Epidermal melanocyte (primary cell): ENCODE data around the gene COPS8.

Experiments used
- DNase-seq: peaks from one replicate; pipeline ENCODE4 v3.0.0; 2011; ENCODE audit warnings: low spot score; ENCODE audit not compliant: insufficient read length

Gene COPS8

DNA sequence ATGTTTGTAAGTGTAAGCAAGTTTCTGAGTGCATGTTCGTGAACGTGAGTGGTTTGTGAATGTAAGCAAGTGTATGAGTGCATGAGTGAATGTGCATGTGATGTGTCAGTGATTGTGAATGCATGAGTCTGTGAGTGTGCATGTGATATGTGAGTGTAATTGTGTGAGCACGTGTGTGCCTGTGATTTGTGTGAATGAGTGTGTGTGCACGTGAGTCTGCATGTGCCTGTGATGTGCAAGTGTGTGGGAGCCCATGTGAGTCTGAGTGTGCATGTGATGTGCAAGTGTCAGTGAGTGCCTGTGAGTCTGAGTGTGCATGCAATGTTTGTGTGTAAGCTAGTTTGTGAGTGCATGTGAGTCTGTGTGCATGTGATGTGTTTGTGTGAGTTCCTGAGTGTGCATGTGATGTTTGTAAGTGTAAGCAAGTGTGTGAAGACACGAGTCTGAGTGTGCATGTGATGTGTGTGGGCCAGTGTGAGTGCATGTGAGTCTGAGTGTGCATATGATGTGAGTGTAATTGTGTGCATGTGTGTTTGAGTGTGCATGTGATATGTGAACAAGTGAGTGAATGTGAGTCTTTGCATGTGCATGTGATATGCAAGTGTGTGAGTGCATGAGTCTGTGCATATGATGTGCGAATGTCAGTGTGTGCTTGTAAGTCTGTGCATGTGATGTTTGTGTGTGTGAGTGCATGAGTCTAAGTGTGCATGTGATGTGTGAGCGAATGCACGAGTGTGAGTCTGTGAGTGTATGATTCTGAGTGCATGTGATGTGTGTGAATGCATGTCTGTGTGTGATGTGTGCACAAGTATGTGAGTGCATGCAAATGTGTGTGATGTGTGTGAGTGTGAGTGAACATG is 45.1 kb downstream of the COPS8 start:
- no peak for DNase-seq

DNA sequence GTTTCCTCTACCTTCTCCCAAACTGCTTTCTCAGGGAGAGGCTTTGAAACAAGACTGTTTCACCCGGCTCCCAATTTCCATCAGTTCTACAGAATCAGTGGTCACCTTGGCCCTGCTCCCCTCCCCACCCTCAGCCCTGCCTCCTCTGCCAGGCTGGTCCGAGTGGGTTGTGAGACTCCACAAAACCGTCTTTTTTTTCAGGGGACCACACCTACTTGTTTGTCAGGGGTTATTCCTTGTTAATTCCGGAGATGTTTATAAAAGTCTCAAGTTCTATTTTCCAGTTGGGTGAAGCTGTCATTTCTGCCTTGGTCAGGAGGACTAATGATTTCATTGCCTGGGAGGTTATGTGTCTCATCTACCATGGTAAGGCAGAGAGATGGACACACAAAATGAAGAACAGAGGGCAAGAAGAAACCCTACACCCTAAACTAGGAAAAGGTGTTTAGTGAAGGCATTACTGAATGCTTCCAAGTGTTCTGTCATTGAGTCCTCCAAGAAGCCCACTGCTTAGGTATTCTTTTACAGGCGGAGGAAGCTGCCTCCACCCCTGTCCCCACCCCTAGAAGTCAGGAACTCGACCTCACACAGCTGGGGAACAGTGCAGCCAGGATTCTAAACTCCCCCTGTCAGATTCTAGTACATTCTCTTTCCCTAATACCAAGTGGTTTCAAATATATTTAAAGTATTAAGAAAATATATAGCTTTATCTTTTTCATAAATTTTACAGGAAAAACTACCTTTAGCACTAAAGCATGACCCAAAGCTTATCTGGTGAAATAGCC is 46.3 kb downstream of the COPS8 start:
- DNase-seq = no peak

DNA sequence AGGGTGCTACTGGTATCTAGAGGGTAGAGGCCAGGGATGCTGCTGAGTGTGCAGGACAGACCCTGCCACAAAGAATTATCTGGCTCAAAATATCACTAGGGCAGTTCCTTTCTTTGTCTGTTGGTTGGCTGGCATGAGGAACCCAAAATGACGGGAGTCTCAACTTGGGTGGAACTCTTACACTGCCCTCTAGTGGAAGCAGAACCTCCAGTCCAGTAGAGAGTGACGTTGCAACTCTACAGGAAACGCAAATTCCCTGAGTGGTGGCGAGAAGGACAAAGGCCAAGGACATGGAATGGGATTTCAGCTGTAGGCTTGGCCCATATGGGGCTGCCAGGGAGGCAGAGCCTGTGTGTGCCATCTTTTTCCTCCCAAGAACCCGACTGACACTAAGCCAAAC is 47.1 kb downstream of the COPS8 start:
- DNase-seq = no peak

DNA sequence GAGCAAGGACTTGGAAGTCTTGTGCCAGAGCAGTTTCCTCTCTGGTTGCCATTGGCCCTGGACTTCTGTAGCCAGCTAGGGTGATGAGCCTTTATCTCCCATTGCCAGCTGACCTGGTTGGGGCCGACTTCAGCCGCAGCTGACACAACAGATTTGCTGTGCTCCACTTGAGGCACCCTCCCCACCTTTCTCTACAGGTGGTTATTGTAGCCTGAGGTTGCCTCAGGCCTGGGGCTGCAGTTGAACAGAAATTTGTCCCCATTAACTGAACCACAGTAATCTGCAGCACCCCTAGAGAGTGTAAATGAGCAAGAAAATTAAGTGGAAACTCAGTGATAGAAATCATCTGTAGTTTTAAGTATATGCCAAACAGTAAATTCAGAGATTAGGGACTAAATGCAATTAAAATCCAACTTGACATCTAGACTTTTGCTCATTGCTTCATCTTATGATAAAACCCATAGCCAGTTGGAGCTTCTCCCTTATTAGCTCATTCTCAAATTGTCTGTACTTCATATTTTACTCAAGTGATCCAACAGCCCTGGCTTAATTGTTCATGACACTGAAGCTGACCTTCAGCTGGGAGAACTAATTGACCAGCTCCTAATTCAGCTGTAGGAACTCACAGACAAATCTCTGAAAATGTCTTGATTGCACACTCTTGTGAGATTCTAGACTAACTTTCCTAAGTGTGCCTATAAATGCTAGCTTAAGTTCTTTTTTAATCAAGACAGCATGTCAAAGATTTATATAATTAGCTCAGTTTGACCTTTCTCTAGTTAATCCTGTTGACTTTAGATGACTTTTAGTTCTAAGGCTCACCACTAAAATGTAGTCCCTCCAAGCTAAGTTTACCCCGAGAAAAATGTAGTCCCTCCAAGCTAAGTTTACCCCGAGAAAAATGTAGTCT is 48.9 kb downstream of the COPS8 start:
- no peak for DNase-seq

DNA sequence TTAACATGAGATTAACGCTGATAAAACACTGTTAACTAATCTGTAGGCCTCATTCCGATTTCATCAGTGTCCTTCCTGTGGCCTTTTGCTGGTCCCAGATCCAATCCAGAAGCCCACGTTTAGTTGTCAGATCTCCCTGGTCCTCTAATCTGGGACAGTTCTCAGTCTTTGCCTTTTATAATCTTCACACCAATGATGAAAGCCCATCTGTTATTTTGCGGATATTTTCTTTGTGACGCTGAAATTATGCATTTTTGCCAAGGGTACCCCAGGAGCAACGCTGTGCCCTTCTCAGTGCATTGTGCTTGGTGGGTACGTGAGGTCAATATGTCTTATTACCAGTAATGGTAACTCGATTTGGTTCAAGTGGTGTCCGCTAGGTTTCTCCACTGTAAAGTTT is 51.1 kb downstream of the COPS8 start:
- no peak for DNase-seq

DNA sequence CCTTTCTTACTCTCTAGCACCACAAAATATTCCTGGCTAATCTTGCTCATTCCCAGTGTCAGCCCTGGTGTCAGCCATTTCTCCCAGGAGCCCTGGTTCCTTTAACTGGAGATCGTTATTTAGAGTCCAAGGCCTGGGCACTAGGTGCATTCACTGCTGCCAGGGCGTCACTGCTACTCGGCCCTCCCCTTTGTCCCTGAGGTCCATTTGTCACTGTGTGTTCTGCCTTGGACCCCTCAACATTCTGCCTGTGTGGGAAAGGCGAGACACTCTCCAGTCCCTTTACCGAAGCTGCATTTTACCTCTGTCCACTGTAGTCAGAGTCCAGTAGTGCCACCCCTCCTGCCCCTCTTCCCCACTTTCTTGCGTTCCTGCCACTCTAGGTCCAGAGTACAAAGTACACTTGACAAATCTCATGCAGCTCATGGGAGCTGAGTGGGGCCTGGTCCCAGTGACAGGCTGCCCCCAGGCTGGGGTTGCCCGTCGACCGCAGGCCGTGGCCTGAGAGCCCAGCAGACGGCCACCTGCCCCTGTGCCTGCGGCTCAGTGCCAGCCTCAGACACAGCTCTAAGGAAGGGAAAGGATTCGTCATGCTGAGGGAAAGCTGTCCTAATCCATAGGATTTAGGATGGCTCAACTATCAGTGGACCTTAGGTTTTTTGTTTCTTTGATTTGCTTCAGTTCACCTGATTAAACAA is 52.1 kb downstream of the COPS8 start:
- no peak for DNase-seq

DNA sequence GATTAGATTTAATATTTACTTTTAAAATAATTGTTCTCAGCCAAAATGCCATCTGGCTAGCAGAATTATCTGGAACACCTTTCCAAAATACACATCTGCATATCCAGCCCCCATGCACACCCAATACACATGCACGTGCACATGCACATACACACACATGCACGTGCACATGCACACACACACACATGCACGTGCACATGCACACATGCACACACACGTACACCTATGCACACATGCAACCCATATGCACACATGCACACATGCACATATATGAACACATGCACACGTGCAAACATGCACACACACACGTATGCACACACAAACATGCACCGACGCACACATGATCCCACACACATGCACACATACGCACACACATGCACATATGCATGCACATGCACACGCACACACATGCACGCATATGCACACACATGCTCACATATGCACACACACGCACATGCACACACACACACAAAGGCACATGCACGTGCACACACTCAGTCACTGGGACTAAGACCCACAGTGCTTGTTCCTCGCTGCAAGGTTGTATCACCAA is 53.5 kb downstream of the COPS8 start:
- DNase-seq = no peak

DNA sequence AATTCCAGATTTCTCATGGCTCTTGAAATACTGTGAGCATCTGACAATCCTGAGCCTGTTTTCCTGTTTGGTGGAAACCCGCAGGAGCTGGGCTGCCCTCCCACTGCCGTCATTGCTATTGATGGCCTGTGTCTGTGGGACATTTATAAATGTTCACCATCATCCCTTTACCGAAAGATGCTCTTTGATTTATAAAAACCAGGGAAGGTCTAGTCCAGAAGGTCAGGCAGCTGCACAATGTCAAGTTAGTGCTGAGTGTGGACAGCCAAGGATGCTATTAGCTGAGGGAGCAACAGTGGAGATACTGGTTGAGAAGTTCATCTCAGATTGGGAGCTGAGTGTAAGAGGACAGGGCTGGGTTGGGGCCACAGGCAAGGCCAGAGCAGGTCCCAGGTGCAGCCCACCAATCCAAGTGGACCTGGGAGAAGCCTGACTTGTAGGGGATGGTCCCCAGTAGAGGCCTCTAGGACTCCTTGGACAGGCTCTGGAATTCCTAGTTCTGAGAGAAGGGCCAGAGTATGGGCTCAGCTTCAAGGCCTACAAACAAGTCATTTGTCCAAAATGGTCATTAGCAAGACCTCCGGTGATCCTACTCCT is 55.1 kb downstream of the COPS8 start:
- no peak for DNase-seq

DNA sequence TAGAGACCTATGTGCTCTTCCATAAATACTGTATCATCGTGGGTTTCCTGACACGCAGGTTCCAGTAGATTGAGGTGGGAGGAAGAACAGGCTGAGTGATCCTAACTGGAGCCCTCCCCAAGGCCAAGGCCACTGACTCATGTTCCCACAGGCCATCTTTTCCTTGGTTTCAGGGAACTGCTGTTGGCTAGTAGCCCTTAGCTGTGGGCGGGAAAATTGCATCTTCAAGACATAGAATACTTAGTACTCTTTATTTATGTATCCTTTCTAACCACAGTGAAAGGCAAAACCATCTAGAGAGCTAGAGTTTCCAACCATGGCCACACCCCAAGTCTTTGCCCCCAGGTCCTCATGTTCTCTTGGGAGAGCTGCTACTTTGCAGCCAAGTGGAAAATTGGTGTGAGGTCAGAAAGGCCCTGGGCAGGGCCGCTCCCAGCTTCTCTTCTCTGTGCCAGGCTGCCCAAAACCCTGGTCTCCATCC is 55.9 kb downstream of the COPS8 start:
- DNase-seq = no peak

DNA sequence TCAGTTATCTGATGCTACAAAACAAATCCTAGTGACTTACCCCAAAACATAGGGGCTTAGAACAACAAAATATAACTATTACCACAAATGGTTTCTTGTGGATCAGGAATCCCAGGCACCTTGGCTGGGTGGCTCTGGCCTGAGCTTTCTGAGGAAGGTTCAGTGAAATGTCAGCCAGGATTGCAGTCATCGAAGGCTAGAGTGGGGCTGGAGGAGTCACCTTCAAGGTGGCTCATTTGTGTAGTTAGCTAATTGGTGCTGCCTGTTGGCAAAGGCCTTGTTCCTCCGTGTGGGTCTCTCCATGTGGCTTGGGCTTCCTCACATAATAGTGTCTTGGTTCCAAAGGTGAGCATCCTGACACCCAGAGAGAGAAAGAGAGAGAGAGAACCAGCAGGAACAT is 57.4 kb downstream of the COPS8 start:
- no peak for DNase-seq

DNA sequence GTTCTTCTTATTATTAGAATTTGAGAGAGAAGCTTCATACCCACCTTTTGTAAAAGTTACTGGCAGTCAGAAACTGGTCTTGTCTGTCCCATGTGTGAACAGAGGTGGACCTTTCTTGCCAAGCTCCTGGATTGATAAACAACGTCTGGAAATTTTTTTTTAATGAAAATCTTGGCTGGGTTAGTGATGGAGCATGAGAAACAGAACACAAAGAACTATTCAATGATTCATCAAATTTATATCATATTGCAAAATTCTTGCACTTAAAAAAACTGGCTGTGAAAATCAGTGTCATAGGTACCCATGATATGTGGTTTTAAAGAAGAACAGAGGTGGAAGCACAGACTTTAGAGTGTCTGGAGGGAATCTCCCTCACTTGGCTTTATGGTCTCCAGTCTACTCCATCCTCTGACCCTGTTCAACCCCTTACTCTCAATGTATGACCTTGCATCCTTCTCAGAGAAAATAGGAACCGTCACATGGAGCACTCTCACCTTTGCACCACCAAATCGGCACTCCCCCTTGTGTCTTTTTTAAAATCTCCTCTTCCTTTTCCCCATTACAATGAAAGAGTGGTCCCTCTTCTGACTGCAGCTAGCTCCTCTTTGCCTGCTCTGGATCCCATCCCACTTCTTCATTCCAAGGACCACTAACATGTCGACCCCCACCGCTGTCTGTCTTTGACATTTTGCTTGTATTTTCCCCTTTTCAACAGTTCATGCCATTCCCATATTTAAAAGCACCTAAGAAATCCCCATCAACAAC is 58.2 kb downstream of the COPS8 start:
- DNase-seq = no peak

DNA sequence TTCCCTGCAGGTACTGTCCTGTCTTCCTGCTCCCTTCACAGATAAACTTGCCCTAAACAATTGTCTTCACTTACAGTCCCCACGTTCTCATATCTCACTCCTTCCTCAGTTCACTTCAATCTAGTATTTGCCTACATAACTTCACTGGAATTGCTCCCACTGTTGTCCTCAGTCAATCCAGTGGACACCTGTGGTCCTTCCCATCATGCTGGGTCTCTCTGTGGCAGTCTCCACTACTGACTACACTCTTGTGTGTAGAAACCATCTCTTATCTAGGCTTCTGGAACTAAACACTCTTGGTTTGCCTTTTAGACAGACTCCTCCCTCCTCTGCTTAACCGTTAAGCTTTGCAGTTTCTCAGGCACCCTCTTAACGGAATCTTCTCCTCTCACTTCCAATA is 58.8 kb downstream of the COPS8 start:
- no peak for DNase-seq

DNA sequence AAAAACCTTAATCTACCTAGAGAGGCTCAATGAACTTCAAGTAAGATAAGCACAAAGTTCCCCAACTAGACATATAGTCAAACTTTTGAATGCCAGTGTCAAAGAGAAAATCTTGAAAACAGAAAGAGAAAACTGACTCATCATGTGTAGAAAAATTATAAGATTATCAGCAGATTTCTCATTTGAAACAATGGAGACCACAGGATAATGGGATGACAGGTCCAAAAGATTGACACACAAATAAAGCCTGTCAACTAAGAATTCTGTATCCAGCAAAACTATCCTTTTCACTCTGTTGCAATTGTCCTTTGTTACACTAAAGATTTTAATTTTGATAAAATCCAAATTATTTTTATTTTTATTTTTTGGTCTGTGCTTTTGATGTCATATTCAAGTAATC is 61.6 kb downstream of the COPS8 start:
- DNase-seq = no peak

DNA sequence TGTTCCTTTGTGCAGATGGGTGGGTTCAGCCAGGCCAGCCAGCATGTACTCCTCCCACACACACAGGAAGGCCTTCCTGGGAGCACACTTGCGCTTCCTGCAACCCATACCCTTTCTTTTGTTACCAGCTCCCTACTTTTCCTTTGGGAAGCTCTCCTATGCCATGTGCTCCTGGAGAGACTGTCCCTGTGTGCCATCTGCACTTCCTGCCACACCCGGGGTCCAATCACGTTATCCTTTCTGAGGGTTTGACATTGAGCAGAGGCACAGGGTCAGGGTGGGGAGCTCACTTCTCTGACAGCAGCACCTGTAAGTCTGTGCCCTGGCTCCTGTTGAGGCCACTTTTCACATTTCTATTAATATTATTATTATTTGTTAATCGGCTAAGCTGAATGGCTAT is 62.9 kb downstream of the COPS8 start:
- DNase-seq = no peak

DNA sequence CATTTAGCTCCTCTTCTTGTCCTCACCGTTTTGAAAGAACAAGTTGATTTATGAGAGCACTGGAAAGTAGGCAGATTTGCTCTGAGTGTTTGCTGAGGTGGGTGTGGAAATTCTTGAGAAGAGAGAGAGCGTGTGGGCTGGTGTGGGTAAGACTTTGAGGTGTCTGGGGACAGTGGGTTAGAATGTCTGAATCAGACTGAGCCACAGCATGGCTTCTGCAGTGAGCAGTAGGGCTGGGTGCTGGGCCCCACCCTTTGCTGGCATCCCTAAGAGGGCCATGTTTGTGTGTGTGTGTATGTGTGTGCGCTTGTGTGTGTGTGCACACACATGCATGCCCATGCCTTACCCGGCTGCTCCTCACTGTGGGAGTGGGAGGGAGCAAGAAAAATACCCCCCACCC is 63.7 kb downstream of the COPS8 start:
- DNase-seq = no peak
